Measurements from ENCODE around the gene ARHGAP40. TPM values are rescaled to one million over a fixed set of nuclear protein-coding genes. Genes with fewer than 3 reads are reported as not detected.

Gene ARHGAP40
- total RNA-seq, 1 experiment from 2014 or later = 0.18 TPM

- DNase-seq (ENCODE audit: low read depth, low spot score) (no peak), ATAC-seq (no peak)
- BruUV-seq (replicated peaks) = no TSS peak
- CTCF ChIA-PET = interaction anchor here (0.6 kb wide), 1 partner anchor 865 kb away, joined by 4 read pairs; no protein-coding TSS in a partner anchor
- no peaks in the 10 kb centered on the region for H3K36me3 ChIP-seq (ENCODE audit: control insufficient read depth, insufficient read depth, low read length)
- no peaks in the 10 kb centered on the region for H3K4me1 ChIP-seq (ENCODE audit: control insufficient read depth, insufficient read depth, low read length)
- no peaks in the 10 kb centered on the region for H3K9me3 ChIP-seq (ENCODE audit: control insufficient read depth, insufficient read depth, low read depth, low read length)
- intact Hi-C loops (cut with micrococcal nuclease; ENCODE audit: unreplicated experiment) (no loop called here), in situ Hi-C loops (cut with HindIII; ENCODE audit: low pct_unique_long_range_greater_than_20kb, low sequenced_read_pairs) (no loop called here)
- TF ChIP-seq TCF7L2 (IDR thresholded peaks at IDR 0.05; ENCODE audit: low read depth, low read length) (no peak), CTCF (IDR thresholded peaks at IDR 0.05) (no peak), SIN3A (IDR thresholded peaks at IDR 0.05; ENCODE audit: borderline replicate concordance, insufficient read depth, low read depth, low read length) (no peak), REST (IDR thresholded peaks at IDR 0.05; ENCODE audit: insufficient read depth in 1 of 2, low read depth in 2 of 2, low read length in 1 of 2) (no peak), POLR2AphosphoS5 (IDR thresholded peaks at IDR 0.05; ENCODE audit: low read depth, low read length) (no peak)
- POLR2A ChIA-PET = interaction anchor here (0.6 kb wide), 1 partner anchor 12 kb away, joined by 3 read pairs; no protein-coding TSS in a partner anchor
- H3K27ac ChIP-seq (ENCODE audit: low read length) = no peak overlapping the region
- H3K4me3 ChIP-seq (ENCODE audit: low read depth in 2 of 2, low read length in 2 of 2) = no peak overlapping the region
- 0 out of 2 replicates have a peak, but pooled peaks cover 2% of the 10 kb centered on the region for H3K27me3 ChIP-seq (ENCODE audit: control insufficient read depth, insufficient read depth, low read length)
These were observed 70.2 kb downstream of the ARHGAP40 start for GRCh38 chr20:38671701-38672292.

DNA sequence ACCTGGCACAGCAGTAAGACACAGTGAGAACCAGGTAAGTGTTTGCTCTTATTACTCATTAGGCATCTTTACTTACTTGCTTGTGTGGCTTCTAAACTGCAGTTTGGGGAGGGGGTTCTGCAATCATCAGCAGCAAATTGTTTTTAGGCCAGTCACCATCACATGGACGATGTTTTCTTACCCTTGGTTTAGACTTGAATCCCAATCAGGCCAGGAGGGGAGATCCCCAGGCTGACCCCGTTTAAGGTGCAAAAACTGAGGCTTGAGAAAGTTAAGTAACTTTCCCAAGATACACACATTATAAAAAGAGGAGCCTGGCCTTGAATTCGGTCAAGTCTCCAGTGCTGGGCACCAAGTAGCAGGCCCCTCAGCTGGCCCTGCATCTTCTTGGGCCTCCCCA, 70.9 kb downstream of the ARHGAP40 start:
- ChIA-PET CTCF (no interaction called here), POLR2A (no interaction called here)
- no peak overlapping the region for H3K27ac ChIP-seq (ENCODE audit: low read length)
- BruUV-seq (replicated peaks) = no TSS peak
- 0 out of 2 replicates have a peak, but pooled peaks cover 2% of the 10 kb centered on the region for H3K27me3 ChIP-seq (ENCODE audit: control insufficient read depth, insufficient read depth, low read length)
- H3K36me3 ChIP-seq (ENCODE audit: control insufficient read depth, insufficient read depth, low read length) = no peaks in the 10 kb centered on the region
- H3K9me3 ChIP-seq (ENCODE audit: control insufficient read depth, insufficient read depth, low read depth, low read length) = no peaks in the 10 kb centered on the region
- in situ Hi-C loops (cut with HindIII; ENCODE audit: low pct_unique_long_range_greater_than_20kb, low sequenced_read_pairs) = no loop called here
- H3K4me3 ChIP-seq (ENCODE audit: low read depth in 2 of 2, low read length in 2 of 2) = no peak overlapping the region
- TF ChIP-seq REST (IDR thresholded peaks at IDR 0.05; ENCODE audit: insufficient read depth in 1 of 2, low read depth in 2 of 2, low read length in 1 of 2) (no peak), POLR2AphosphoS5 (IDR thresholded peaks at IDR 0.05; ENCODE audit: low read depth, low read length) (no peak), CTCF (IDR thresholded peaks at IDR 0.05) (no peak), SIN3A (IDR thresholded peaks at IDR 0.05; ENCODE audit: borderline replicate concordance, insufficient read depth, low read depth, low read length) (no peak), TCF7L2 (IDR thresholded peaks at IDR 0.05; ENCODE audit: low read depth, low read length) (no peak)
- H3K4me1 ChIP-seq (ENCODE audit: control insufficient read depth, insufficient read depth, low read length) = no peaks in the 10 kb centered on the region
- DNase-seq (ENCODE audit: low read depth, low spot score) (no peak), ATAC-seq (no peak)
- intact Hi-C loops (cut with micrococcal nuclease; ENCODE audit: unreplicated experiment) = no loop called here
